22Rv1 (cell line): ENCODE measurements around the gene DOCK10.

Experiments
- ZFX ChIP-seq: fragments of 450-650 bp; IDR thresholded peaks from 2 replicates; pipeline ENCODE4 v1.6.1; 2017; ENCODE audit warnings: antibody characterized with exemption, borderline replicate concordance
- TF ChIP-seq, protein P1 (sequence below): fragments of 450-650 bp; IDR thresholded peaks from 2 replicates; pipeline ENCODE4 v1.5.1; 2017; ENCODE audit warnings: mild to moderate bottlenecking

- TF ChIP-seq ZFX, result no peak
- TF ChIP-seq, protein P1, sequence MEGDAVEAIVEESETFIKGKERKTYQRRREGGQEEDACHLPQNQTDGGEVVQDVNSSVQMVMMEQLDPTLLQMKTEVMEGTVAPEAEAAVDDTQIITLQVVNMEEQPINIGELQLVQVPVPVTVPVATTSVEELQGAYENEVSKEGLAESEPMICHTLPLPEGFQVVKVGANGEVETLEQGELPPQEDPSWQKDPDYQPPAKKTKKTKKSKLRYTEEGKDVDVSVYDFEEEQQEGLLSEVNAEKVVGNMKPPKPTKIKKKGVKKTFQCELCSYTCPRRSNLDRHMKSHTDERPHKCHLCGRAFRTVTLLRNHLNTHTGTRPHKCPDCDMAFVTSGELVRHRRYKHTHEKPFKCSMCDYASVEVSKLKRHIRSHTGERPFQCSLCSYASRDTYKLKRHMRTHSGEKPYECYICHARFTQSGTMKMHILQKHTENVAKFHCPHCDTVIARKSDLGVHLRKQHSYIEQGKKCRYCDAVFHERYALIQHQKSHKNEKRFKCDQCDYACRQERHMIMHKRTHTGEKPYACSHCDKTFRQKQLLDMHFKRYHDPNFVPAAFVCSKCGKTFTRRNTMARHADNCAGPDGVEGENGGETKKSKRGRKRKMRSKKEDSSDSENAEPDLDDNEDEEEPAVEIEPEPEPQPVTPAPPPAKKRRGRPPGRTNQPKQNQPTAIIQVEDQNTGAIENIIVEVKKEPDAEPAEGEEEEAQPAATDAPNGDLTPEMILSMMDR, result no peak
Observed at GRCh38 chr2:224885291-224885690, 157.0 kb downstream of the DOCK10 start.
